ENCODE measurements around the gene EMP2.

- TF ChIP-seq CTCF (IDR thresholded peaks at IDR 0.05) = no peak
- TF ChIP-seq POLR2A (IDR thresholded peaks at IDR 0.05) = no peak
- no peak for TF ChIP-seq POLR2AphosphoS5 (IDR thresholded peaks at IDR 0.05; ENCODE audit: insufficient read depth in 1 of 2, low read depth in 1 of 2)
Measured at GRCh38 chr16:10520869-10521578, 59.4 kb downstream of the EMP2 start.

All from vagina (tissue), 2 donors.